ENCODE results near the gene NOP14. TPM values are rescaled to one million over a fixed set of nuclear protein-coding genes. Genes with fewer than 3 reads are reported as not detected.

Gene NOP14
- total RNA-seq, 2 experiments from 2014 or later: 21.8 TPM

- TF ChIP-seq CTCF (IDR thresholded peaks at IDR 0.05): no peak
- Mint-ChIP-seq H3K36me3 (ENCODE audit: low read depth) (peaks cover 87% of the 10 kb centered on the region), H3K27me3 (no peaks in the 10 kb centered on the region), H3K4me3 (no peak overlapping the region), H3K9me3 (no peaks in the 10 kb centered on the region), H3K4me1 (ENCODE audit: low read depth) (peaks cover 26% of the 10 kb centered on the region), H3K27ac (no peak overlapping the region)
- ATAC-seq (ENCODE audit: poor library complexity) (no peak), DNase-seq (no peak)
- intact Hi-C loops (cut with DNase I, micrococcal nuclease): loop anchor here in 1 of 2 experiments (5.0 kb wide), 1 partner anchor 56 kb away; no protein-coding TSS in a partner anchor
- Histone ChIP-seq H3K27me3 (ENCODE audit: control insufficient read depth in 1 of 2, insufficient read depth in 2 of 2, low read length in 2 of 2) (no peaks in the 10 kb centered on the region), H3K9me3 (ENCODE audit: control insufficient read depth in 1 of 2, insufficient read depth in 1 of 2, low read length in 2 of 2) (no peaks in the 10 kb centered on the region), H3K36me3 (ENCODE audit: insufficient read depth, low read length) (peaks cover 85% of the 10 kb centered on the region), H3K4me3 (ENCODE audit: low read length) (no peak overlapping the region), H3K27ac (ENCODE audit: low read depth in 1 of 2, low read length in 2 of 2) (no peak overlapping the region), H3K4me1 (ENCODE audit: insufficient read depth, low read length) (peaks cover 28% of the 10 kb centered on the region)
- POLR2A ChIA-PET: no interaction called here
- CTCF ChIA-PET: no interaction called here
Measured at GRCh38 chr4:2908686-2909085, 54.5 kb downstream of the NOP14 start.

- no peak for TF ChIP-seq CTCF (IDR thresholded peaks at IDR 0.05)
Measured at GRCh38 chr4:2907706-2908293, 55.4 kb downstream of the NOP14 start.

GRCh38 chr4:2907226-2907625, 56.0 kb downstream of the NOP14 start:
- no peak for ATAC-seq (ENCODE audit: poor library complexity)
- CTCF ChIA-PET: interaction anchor here (1.1 kb wide), 1 partner anchor 17 kb away, joined by 3 read pairs; no protein-coding TSS in a partner anchor
- H3K27ac ChIP-seq (ENCODE audit: low read depth in 1 of 2, low read length in 2 of 2): no peak overlapping the region

More at GRCh38 chr4:2907706-2908293, 55.4 kb downstream of the NOP14 start:
- Histone ChIP-seq H3K4me3 (ENCODE audit: low read length) (no peak overlapping the region), H3K27me3 (ENCODE audit: control insufficient read depth in 1 of 2, insufficient read depth in 2 of 2, low read length in 2 of 2) (no peaks in the 10 kb centered on the region), H3K4me1 (ENCODE audit: insufficient read depth, low read length) (peaks cover 28% of the 10 kb centered on the region), H3K27ac (ENCODE audit: low read depth in 1 of 2, low read length in 2 of 2) (no peak overlapping the region), H3K36me3 (ENCODE audit: insufficient read depth, low read length) (peaks cover 84% of the 10 kb centered on the region), H3K9me3 (ENCODE audit: control insufficient read depth in 1 of 2, insufficient read depth in 1 of 2, low read length in 2 of 2) (no peaks in the 10 kb centered on the region)
- peaks cover 93% of the 10 kb centered on the region for H3K36me3 Mint-ChIP-seq (ENCODE audit: low read depth)
- DNase-seq: no peak
- ATAC-seq (ENCODE audit: poor library complexity): no peak
- ChIA-PET CTCF (no interaction called here), POLR2A (no interaction called here)
- no peaks in the 10 kb centered on the region for H3K9me3 Mint-ChIP-seq
- peaks cover 26% of the 10 kb centered on the region for H3K4me1 Mint-ChIP-seq (ENCODE audit: low read depth)
- peak overlapping the region; percentile 30 for H3K27ac Mint-ChIP-seq
- intact Hi-C loops (cut with DNase I, micrococcal nuclease): loop anchor here in 1 of 2 experiments (5.0 kb wide), 1 partner anchor 55 kb away; no protein-coding TSS in a partner anchor
- no peak overlapping the region for H3K4me3 Mint-ChIP-seq
- no peaks in the 10 kb centered on the region for H3K27me3 Mint-ChIP-seq

More at GRCh38 chr4:2907226-2907625, 56.0 kb downstream of the NOP14 start:
- DNase-seq: no peak
- Mint-ChIP-seq H3K9me3 (no peaks in the 10 kb centered on the region), H3K27ac (peak overlapping the region; percentile 30), H3K27me3 (no peaks in the 10 kb centered on the region), H3K4me3 (no peak overlapping the region), H3K36me3 (ENCODE audit: low read depth) (peaks cover 93% of the 10 kb centered on the region), H3K4me1 (ENCODE audit: low read depth) (peaks cover 26% of the 10 kb centered on the region)
- intact Hi-C loops (cut with DNase I, micrococcal nuclease): loop anchor here in 1 of 2 experiments (5.0 kb wide), 1 partner anchor 55 kb away; no protein-coding TSS in a partner anchor
- Histone ChIP-seq H3K4me3 (ENCODE audit: low read length) (no peak overlapping the region), H3K9me3 (ENCODE audit: control insufficient read depth in 1 of 2, insufficient read depth in 1 of 2, low read length in 2 of 2) (no peaks in the 10 kb centered on the region), H3K36me3 (ENCODE audit: insufficient read depth, low read length) (peaks cover 81% of the 10 kb centered on the region), H3K27me3 (ENCODE audit: control insufficient read depth in 1 of 2, insufficient read depth in 2 of 2, low read length in 2 of 2) (no peaks in the 10 kb centered on the region), H3K4me1 (ENCODE audit: insufficient read depth, low read length) (peaks cover 28% of the 10 kb centered on the region)
- TF ChIP-seq CTCF (IDR thresholded peaks at IDR 0.05): no peak
- POLR2A ChIA-PET: no interaction called here

All from CD4-positive, alpha-beta T cell (primary cell).